ENCODE results near the gene CISD3.

CISD3 gene

GRCh38 chr17:38702166-38702915, 27.8 kb upstream of the CISD3 start (continued):
- TF ChIP-seq, protein P1, sequence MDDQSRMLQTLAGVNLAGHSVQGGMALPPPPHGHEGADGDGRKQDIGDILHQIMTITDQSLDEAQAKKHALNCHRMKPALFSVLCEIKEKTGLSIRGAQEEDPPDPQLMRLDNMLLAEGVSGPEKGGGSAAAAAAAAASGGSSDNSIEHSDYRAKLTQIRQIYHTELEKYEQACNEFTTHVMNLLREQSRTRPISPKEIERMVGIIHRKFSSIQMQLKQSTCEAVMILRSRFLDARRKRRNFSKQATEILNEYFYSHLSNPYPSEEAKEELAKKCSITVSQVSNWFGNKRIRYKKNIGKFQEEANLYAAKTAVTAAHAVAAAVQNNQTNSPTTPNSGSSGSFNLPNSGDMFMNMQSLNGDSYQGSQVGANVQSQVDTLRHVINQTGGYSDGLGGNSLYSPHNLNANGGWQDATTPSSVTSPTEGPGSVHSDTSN (CRISPR knock-in tag; IDR thresholded peaks at IDR 0.05): no peak; the same call in 1 of the 2 replicates
- TF ChIP-seq ZNF174 (tag by site-specific recombination; IDR thresholded peaks at IDR 0.05) (no peak), ZNF121 (tag by site-specific recombination; IDR thresholded peaks at IDR 0.05) (no peak), KLF7 (tag by site-specific recombination; IDR thresholded peaks at IDR 0.05; ENCODE audit: borderline replicate concordance) (peak; percentile 71; the same call in 1 of the 2 replicates), GLI4 (tag by site-specific recombination; IDR thresholded peaks at IDR 0.05) (no peak), ZNF266 (tag by site-specific recombination; IDR thresholded peaks at IDR 0.05; ENCODE audit: low read depth) (no peak), ZNF350 (tag by site-specific recombination; IDR thresholded peaks at IDR 0.05) (no peak), ZNF747 (tag by site-specific recombination; IDR thresholded peaks at IDR 0.05) (no peak), HOXC10 (CRISPR knock-in tag; IDR thresholded peaks at IDR 0.05) (no peak), EGR2 (tag by site-specific recombination; IDR thresholded peaks at IDR 0.05; ENCODE audit: low read depth) (no peak), ZNF670 (tag by site-specific recombination; IDR thresholded peaks at IDR 0.05; ENCODE audit: low read depth) (no peak), PRDM2 (tag by site-specific recombination; IDR thresholded peaks at IDR 0.05; ENCODE audit: borderline replicate concordance) (no peak), ZNF155 (tag by site-specific recombination; IDR thresholded peaks at IDR 0.05) (no peak), ZNF600 (tag by site-specific recombination; IDR thresholded peaks at IDR 0.05) (peak; percentile 72), ZNF629 (tag by site-specific recombination; IDR thresholded peaks at IDR 0.05) (peak; percentile 73), PATZ1 (tag by site-specific recombination; IDR thresholded peaks at IDR 0.05) (peak; percentile 94), ZNF114 (tag by site-specific recombination; IDR thresholded peaks at IDR 0.05) (no peak), ZSCAN5A (tag by site-specific recombination; IDR thresholded peaks at IDR 0.05) (peak; percentile 85)
- TF ChIP-seq, protein P2, sequence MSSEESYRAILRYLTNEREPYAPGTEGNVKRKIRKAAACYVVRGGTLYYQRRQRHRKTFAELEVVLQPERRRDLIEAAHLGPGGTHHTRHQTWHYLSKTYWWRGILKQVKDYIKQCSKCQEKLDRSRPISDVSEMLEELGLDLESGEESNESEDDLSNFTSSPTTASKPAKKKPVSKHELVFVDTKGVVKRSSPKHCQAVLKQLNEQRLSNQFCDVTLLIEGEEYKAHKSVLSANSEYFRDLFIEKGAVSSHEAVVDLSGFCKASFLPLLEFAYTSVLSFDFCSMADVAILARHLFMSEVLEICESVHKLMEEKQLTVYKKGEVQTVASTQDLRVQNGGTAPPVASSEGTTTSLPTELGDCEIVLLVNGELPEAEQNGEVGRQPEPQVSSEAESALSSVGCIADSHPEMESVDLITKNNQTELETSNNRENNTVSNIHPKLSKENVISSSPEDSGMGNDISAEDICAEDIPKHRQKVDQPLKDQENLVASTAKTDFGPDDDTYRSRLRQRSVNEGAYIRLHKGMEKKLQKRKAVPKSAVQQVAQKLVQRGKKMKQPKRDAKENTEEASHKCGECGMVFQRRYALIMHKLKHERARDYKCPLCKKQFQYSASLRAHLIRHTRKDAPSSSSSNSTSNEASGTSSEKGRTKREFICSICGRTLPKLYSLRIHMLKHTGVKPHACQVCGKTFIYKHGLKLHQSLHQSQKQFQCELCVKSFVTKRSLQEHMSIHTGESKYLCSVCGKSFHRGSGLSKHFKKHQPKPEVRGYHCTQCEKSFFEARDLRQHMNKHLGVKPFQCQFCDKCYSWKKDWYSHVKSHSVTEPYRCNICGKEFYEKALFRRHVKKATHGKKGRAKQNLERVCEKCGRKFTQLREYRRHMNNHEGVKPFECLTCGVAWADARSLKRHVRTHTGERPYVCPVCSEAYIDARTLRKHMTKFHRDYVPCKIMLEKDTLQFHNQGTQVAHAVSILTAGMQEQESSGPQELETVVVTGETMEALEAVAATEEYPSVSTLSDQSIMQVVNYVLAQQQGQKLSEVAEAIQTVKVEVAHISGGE (tag by site-specific recombination; conservative IDR thresholded peaks at IDR 0.05; ENCODE audit: low read depth): peak; percentile 72
- TF ChIP-seq, protein P3, sequence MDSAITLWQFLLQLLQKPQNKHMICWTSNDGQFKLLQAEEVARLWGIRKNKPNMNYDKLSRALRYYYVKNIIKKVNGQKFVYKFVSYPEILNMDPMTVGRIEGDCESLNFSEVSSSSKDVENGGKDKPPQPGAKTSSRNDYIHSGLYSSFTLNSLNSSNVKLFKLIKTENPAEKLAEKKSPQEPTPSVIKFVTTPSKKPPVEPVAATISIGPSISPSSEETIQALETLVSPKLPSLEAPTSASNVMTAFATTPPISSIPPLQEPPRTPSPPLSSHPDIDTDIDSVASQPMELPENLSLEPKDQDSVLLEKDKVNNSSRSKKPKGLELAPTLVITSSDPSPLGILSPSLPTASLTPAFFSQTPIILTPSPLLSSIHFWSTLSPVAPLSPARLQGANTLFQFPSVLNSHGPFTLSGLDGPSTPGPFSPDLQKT (IDR thresholded peaks at IDR 0.05; ENCODE audit: borderline replicate concordance, low read depth, low read length): 0 out of 2 replicates have a peak, but pooled peaks have one; percentile 61

Data from HEK293 (cell line).